ENCODE results near the gene ANAPC13.
A peak's percentile ranks its signal among the peaks of the same experiment; 100 is the strongest.

The ANAPC13 gene

DNA sequence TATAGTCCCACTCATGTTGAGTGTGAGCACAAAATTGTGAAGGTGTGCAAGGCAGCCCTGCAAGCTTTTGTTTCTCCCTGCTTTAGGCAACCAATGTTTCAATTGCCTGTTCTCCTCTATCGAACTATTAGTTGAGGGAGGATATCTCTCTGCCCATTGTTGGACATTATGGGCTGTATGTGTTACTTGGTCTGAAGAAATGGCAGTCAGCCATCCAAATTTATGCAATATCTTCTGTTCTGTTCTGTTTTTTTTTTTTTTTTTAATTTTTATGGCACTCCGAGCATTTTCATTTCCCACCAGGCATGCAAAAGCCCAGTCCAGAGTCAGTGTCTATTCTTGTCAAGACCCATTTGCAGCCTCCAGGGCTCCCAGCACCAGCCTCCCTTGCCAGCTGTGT, 44.0 kb downstream of the ANAPC13 start:
- TF ChIP-seq, protein P1, sequence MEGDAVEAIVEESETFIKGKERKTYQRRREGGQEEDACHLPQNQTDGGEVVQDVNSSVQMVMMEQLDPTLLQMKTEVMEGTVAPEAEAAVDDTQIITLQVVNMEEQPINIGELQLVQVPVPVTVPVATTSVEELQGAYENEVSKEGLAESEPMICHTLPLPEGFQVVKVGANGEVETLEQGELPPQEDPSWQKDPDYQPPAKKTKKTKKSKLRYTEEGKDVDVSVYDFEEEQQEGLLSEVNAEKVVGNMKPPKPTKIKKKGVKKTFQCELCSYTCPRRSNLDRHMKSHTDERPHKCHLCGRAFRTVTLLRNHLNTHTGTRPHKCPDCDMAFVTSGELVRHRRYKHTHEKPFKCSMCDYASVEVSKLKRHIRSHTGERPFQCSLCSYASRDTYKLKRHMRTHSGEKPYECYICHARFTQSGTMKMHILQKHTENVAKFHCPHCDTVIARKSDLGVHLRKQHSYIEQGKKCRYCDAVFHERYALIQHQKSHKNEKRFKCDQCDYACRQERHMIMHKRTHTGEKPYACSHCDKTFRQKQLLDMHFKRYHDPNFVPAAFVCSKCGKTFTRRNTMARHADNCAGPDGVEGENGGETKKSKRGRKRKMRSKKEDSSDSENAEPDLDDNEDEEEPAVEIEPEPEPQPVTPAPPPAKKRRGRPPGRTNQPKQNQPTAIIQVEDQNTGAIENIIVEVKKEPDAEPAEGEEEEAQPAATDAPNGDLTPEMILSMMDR (conservative IDR thresholded peaks at IDR 0.05; ENCODE audit: low read depth) = no peak
- POLR2A ChIA-PET (ENCODE audit: low non-redundant PET) = no interaction called here
- DNase-seq (ENCODE audit: low spot score) = no peak
- H3K27ac ChIP-seq = no peak overlapping the region
- CTCF ChIA-PET = no interaction called here

DNA sequence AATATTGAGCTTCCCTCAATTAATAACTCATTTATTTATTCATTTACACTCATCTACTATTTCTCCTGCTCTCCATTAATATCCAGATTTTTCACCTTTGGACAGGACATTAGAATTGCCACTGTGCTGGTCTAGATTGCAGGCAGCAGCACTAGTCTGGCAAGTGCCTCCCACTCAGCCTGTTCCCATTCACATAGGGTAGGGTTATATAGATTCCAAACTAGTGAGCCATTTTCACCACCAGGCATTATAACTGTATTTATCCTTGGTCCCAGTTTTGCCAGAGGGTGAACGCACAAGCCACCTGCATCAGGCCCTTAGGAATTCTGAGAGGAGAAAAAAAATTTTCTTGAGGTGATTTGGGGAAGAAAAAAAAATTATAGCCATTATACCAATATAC, 44.5 kb downstream of the ANAPC13 start:
- ChIA-PET CTCF (no interaction called here), POLR2A (ENCODE audit: low non-redundant PET) (no interaction called here)
- H3K27ac ChIP-seq = no peak overlapping the region
- TF ChIP-seq, protein P1 (conservative IDR thresholded peaks at IDR 0.05; ENCODE audit: low read depth) = no peak
- peak; percentile 38 for DNase-seq (ENCODE audit: low spot score)

- DNase-seq (ENCODE audit: low spot score) = peak; percentile 13
- CTCF ChIA-PET = no interaction called here
- POLR2A ChIA-PET (ENCODE audit: low non-redundant PET) = no interaction called here
- no peak overlapping the region for H3K27ac ChIP-seq
- TF ChIP-seq, protein P1 (conservative IDR thresholded peaks at IDR 0.05; ENCODE audit: low read depth) = no peak
Measured at GRCh38 chr3:134437211-134437752, 48.5 kb downstream of the ANAPC13 start.

DNA sequence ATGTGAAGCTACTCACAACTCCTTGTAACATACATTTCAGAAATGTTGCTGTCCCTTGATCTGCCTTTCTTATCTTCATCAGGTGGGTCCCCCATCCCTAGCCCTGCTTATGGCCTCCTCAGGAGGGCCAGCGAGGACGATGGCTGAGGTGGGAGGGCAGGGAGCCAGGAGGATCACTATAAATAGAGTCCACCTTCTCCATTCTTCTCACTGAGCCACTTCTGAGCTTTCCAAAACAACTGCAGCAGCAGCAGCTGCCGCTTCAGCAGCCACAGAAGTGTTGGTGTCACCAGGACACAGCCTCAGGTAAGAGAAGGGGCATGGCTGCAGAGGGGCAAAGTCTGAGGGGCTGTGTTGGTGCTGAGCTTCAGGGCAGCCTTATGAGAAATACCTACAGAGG, 53.5 kb downstream of the ANAPC13 start:
- ChIA-PET CTCF (no interaction called here), POLR2A (ENCODE audit: low non-redundant PET) (no interaction called here)
- TF ChIP-seq, protein P1 (conservative IDR thresholded peaks at IDR 0.05; ENCODE audit: low read depth) = no peak
- no peak for DNase-seq (ENCODE audit: low spot score)
- no peak overlapping the region for H3K27ac ChIP-seq

DNA sequence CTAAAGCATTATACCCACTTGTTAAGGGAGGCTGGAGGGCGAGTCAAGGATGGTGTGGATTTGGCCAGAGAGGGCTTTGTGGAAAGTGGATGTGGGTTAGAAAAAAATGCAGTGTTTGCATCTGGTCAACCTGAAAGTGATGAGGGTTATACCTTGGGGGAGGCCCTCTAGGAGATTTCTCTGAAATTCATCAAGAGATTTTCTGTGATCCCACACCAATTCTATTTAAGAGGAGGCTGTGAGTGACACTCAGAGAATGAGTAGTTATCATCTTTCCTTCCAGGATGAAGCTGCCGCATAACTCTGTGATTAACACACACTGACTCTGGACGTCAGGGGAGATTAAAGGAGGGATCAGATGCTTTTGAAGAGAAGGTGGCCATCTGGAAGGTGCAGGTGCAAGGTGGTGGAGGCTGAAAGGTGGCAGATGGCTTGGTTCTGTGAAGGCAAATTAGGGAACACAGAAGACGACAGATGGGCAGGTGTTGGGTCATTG, 54.8 kb downstream of the ANAPC13 start:
- CTCF ChIA-PET = no interaction called here
- TF ChIP-seq, protein P1 (conservative IDR thresholded peaks at IDR 0.05; ENCODE audit: low read depth) = no peak
- DNase-seq (ENCODE audit: low spot score) = no peak
- POLR2A ChIA-PET (ENCODE audit: low non-redundant PET) = no interaction called here
- no peak overlapping the region for H3K27ac ChIP-seq

DNA sequence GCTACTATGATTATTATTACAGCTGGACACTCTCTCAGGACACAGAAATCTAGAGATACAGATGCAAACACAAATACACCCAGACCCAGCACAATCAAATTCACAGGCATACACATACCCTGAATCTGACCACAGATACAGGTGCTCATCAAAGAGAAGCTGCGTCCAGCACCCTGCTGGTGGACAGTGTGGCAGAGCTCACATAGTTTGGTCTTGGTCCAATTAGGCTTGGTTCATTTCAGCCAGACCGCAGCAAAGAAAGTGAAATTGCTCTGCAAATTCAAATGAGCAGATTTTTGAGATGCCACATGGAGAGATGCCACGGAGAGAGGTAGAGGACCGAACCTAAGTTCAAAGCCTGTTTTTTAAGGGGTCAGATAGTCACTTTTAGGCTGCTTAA, 55.6 kb downstream of the ANAPC13 start:
- no peak for DNase-seq (ENCODE audit: low spot score)
- TF ChIP-seq, protein P1 (conservative IDR thresholded peaks at IDR 0.05; ENCODE audit: low read depth) = no peak
- ChIA-PET CTCF (interaction anchor here (0.5 to 0.8 kb wide), 2 partner anchors 13 to 121 kb away, joined by 3 read pairs; no protein-coding TSS in a partner anchor), POLR2A (ENCODE audit: low non-redundant PET) (no interaction called here)
- no peak overlapping the region for H3K27ac ChIP-seq

Data from RWPE1 (cell line).